NCI-H748 treated with DMSO at 0.1 percent for 48 hours (cell line): ENCODE results near the gene GPD2.

Experiments used
- DNase-seq: peaks from one replicate; lab custom pipeline; 2025; lab: John Stamatoyannopoulos, UW

GPD2 gene

GRCh38 chr2:156436497-156437085 is 412 bp downstream of the GPD2 start:
- DNase-seq, result no peak

DNA sequence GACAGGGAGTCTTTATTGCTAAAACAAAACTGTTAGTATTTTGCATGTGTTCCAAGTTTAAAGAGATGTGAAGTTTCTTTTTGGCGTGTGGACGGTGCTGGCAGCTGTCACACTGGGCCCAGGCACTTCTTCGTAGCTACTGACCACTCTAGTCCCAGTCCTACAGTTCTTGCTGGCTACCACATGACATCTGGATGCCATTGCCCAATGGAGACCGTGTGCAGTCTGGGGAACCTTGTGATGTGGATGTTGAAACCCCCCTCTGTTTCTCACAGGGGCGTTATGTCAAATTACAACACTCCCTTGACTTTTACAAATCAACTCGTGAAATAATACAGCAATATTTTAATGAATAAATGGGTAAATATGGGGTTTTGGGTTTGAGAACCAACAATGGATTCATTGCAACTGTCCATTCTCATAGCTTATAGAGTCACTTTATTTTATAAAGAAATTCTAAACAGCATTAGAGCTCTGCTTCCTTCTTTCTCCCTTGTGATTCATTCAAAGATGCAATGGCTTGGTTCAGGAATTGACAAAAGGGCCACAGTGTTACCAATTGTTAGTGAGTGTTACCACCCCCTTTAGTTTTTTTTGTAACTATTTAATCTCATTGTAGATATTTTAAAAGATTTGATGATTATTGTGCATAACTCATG is 1.2 kb downstream of the GPD2 start:
- DNase-seq, result no peak

DNA sequence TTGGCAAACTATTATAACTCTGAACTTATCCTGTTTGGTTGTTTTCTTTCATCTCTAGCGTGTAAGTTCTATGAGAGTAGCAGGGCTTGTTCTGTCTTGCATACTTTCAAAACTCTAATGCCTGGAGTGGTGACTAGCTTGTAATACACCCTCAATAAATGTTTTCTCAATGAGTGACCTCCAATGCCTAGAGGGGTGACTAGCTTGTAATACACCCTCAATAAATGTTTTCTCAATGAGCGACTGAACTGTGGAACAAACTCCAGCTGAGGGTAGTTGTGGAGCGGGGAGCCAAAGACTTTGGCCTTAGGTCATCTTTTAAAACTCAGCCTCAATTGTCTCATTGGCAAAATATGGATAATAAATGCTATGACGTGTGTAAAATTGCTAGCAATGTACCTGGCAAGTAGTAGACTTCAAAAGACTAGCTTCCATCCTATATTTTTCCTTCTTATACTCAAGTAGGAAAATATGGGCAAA is 1.8 kb downstream of the GPD2 start:
- DNase-seq, result no peak

- DNase-seq, result no peak
Observed at GRCh38 chr2:156443089-156443488, 6.9 kb downstream of the GPD2 start.

DNA sequence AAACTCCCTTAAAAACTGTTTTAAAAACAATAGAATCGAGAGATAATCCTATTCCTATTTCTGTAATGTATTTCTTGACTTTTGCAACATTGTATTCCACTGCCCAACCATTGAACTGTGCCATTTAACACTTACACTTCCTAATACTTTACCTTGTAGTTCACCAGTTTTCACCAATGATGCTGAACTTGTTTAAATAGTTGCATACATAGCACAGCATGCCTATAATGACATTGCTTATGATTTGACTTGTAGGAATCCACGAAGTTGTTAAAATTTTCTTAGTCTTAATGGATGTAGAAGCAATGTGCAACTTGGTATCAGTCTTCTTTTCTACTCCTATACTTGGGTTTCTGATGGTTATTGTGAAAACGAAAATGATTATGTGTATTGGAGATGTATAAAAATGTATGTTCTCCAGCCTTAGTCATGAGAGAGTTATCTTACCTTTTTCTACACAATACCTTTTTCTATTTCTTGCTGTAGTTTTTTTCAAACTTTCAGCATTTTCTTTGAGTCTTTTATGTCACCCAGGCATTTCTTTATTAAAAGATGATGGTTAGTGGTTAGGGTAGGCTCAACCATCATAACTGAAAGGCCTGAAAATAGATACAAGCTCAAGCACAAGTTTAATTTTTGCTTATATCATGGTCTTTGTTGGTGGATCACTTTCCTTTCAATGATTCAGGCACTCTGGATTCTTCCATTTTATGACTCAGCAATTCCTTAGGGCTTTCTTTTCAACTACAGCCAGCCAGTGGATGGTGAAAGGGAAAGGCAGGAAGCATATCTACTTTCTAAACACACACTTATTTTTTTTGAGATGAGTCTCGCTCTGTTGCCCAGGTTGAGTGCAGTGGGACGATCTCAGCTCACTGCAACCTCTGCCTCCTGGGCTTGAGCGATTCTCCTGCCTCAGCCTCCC is 9.4 kb downstream of the GPD2 start:
- no peak for DNase-seq

- DNase-seq, result no peak
Observed at GRCh38 chr2:156447761-156448160, 11.6 kb downstream of the GPD2 start.

DNA sequence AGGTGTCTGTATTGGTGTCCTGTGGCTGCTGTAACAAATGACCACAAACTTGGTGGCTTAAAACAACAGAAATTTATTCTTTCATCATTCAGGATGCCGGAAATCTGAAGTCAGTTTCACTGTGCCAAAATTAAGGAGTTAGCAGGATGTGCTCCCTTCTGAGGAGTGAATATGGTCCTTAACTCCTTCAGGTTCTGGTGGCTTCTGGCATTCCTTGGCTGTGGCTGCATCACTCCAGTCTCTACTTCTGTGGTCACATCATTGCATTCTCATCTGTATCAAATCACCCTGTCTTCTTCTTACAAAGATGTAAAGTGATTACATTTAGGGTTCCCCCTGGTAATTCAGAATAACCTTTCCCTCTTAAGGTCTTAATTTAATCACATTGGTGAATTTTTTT is 12.6 kb downstream of the GPD2 start:
- no peak for DNase-seq

- no peak for DNase-seq
Observed at GRCh38 chr2:156452971-156453370, 16.8 kb downstream of the GPD2 start.

DNA sequence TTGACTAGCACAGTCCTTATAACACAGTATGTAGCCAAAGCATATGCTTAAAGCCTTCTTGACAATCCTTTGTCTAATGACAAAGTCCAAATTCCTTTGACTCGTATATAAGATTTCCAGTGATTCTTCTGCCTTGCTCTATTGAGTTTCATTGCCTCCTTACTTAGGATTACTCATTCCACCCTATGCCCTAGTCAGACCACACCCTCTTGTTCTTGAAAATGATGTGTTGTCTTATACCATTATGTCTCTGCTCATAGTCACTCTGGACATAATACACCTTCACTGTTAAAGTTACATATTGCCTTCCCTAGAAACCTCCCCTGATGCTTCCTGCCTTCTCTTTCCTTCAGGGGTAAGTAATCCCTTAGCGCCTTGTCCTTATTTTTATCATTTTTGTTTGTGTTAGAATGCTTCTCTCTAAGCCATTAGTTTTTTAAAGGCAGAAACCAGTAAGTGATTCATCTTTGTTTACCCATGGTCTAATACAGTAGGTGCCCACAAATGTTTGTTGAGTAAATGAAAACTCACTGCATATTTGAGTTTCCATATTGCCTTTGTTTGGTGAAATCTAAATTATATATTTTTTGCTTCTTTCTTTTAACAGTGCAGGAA is 19.3 kb downstream of the GPD2 start:
- DNase-seq, result no peak

- DNase-seq, result no peak
Observed at GRCh38 chr2:156456616-156457015, 20.4 kb downstream of the GPD2 start.

DNA sequence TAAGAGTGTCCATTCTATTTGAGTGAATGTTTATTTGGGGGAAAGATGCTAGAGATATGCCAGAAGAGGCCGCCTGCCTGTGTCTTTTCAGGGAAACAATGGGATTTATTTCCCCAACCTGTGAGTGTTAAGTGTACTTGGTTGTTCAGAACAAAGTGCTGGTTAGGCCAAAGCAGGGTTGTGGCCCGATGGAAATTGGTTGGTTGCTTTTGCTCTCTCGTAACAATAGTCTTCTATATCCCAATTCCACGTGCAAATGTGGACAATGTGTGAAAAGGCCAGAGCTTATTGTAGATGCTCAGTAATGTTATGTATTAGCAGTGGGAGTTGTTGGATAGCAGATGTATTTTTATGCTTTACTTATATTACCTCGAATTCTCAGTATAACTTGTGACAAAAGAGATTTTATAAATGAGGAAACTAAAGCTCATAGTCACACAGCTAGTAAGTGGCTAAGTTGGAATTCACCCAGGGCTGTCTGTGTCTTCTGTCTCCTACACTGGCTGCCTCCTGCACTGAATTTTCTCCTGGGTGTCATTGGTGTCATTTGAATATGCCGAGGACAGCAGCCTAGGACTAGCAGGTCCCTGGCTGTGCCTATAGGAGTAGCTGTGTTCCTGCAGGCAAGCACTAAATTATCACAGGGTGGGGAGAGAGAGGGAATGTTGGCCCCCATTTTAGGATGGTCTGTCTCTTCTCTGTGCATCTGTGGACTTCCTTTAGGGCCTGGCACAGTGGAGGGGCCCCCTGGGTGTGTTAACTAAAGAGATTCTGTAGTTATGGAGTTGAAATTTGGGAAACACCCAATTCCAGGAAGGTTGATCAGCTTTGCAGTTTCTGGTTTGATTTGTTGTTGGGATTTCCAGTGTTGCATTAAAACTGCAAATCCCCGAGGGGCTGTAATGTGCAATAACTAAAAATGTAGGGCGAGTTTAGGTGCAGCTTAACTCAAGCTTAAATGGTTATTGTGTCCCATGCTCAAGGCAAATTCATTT is 21.6 kb downstream of the GPD2 start:
- DNase-seq, result no peak

DNA sequence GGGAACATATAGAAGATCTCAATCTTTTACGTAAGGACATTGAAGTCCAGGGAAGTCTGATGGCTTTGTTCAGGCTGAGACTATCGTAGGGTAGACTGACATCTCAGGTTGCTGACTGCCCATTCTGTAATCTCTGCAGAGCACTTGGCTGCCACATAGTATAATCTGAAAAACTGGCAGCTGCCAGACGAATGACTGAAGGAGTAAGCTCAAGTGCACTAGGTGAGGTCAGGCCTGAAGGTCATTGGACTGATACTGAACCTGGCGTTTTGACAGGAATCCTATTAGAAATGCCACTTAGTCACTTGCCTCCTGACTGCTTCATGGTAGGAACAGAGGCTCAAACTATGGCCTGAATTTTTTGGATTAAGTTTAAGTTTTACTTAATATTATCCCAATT is 23.5 kb downstream of the GPD2 start:
- no peak for DNase-seq

GRCh38 chr2:156464106-156464505 is 27.9 kb downstream of the GPD2 start:
- DNase-seq, result no peak

DNA sequence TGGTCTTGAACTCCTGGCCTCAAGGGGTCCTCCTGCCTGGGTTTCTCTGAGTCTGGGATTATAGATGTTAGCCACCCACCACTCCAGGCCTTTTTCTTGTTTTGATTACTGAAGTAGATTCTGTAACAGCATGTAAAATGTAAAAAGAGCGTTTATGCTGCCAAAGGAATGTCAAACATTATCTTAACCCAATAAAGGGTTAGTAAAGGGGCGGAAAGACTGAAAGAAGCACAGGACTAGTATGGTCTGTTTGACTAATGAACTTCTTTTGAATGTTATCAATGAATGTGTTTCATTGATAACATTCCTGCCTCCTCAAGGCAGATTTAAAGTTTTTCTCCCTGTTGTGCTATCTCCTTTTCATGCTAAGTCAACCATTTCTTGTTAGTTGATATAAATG is 29.4 kb downstream of the GPD2 start:
- DNase-seq, result no peak

- DNase-seq, result no peak
Observed at GRCh38 chr2:156466739-156467405, 30.7 kb downstream of the GPD2 start.

DNA sequence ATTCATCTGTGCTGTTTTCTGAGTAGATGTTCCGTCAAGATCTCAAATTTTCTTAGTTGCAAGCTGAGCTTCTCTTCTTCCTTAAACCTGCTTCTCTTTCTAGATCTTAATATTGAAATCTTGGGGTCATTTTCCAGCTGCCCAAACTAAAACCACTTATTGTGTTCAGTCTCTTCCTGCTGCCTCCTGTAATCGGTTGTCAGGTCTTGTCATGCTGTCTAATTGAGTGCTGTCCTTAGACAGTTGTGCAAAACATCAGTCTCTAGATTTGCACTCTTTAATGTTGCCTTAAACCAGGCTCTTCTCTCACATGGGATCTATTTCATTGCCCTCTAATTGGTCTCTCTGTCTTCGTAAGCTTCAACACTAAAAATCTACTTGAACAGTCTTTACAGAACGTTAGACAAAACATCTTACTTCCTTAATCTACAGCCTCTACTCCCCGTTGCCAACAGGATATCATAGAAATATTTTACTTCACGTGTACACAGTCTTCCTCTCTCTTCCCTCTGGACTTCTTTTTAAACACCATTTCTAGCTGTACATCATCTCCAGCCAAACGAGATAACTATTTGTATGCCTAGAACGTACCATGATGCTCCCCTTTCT is 34.9 kb downstream of the GPD2 start:
- DNase-seq, result no peak

GRCh38 chr2:156471762-156472161 is 35.6 kb downstream of the GPD2 start:
- no peak for DNase-seq

- DNase-seq, result no peak
Observed at GRCh38 chr2:156472686-156473085, 36.5 kb downstream of the GPD2 start.

GRCh38 chr2:156473445-156473844 is 37.3 kb downstream of the GPD2 start:
- DNase-seq, result no peak

DNA sequence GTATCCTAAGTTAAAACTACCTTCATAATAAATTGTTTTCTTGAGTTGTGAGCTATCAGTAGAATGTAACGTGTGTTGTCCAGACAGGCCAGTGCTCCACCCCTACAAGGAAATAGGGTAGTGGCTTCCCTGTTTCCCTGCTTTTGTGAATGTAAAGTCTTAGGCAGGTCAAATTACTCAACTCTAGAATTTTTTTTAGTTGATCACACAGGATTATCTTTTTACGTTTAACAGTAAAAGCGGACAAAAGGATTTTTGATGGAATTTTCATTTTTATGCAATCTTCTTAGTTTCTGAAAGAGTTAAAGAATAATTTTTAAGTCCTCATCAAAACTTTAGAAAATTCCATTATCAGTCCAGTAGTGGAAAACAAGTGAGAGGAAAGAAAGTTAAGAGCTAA is 38.2 kb downstream of the GPD2 start:
- no peak for DNase-seq
